ENCODE measurements around the gene FAM81A. TPM values are rescaled to one million over a fixed set of nuclear protein-coding genes. Genes with fewer than 3 reads are reported as not detected.
A peak's percentile ranks its signal among the peaks of the same experiment; 100 is the strongest.
"Not testable (repeated sequence)": the region's sequence is repeated elsewhere in the genome, so short reads cannot be mapped to it uniquely, and the experiment has no call there.

FAM81A gene
- total RNA-seq, 5 donors from 2014 or later (not counting 1 experiment from before 2014, with no cell fraction given) = 0.37 to 0.39 TPM; not detected in 3

GRCh38 chr15:59420108-59420507, 17.9 kb upstream of the FAM81A start:
- H3K4me3 ChIP-seq (ENCODE audit: control insufficient read depth in 1 of 2, extremely low read depth in 1 of 2, low read length in 1 of 2) = no peak overlapping the region
- ChIA-PET CTCF (no interaction called here), POLR2A (no interaction called here)
- ATAC-seq (replicated peaks in 1 of 4) = no peak
- DNase-seq = no peak
- H3K27ac Mint-ChIP-seq = no peak overlapping the region
- H3K4me1 ChIP-seq (ENCODE audit: control insufficient read depth in 1 of 2, extremely low read depth in 1 of 2, insufficient read depth in 2 of 2, low read length in 2 of 2) = peaks cover 0 to 5% of the 10 kb centered on the region in 2 experiments
- peaks cover 20 to 24% of the 10 kb centered on the region in 2 donors for H3K27me3 Mint-ChIP-seq
- H3K36me3 Mint-ChIP-seq = no peaks in the 10 kb centered on the region
- H3K9me3 ChIP-seq = no peaks in the 10 kb centered on the region
- no CpG with 5 or more reads among the region's 3 CpGs for WGBS (ENCODE audit: insufficient coverage)
- no peak overlapping the region for H3K4me3 Mint-ChIP-seq
- no peaks in the 10 kb centered on the region for H3K9me3 Mint-ChIP-seq
- H3K27me3 ChIP-seq (replicated peaks in 1 of 2; ENCODE audit: control insufficient read depth in 2 of 2, extremely low read depth in 1 of 2, insufficient read depth in 2 of 2, low read length in 1 of 2) = peaks cover 3 to 4% of the 10 kb centered on the region in 2 experiments
- no peak overlapping the region for H3K27ac ChIP-seq (ENCODE audit: low read length)
- peaks cover 0 to 10% (median 6%) of the 10 kb centered on the region in 3 donors for H3K4me1 Mint-ChIP-seq
- no peaks in the 10 kb centered on the region for H3K36me3 ChIP-seq (ENCODE audit: control insufficient read depth in 2 of 2, extremely low read depth in 1 of 2, insufficient read depth in 1 of 2, low read length in 1 of 2)

- no peak overlapping the region for H3K4me3 Mint-ChIP-seq
- H3K9me3 ChIP-seq = no peaks in the 10 kb centered on the region
- WGBS (ENCODE audit: insufficient coverage) = 64% methylated on average over 7 of the region's 16 CpGs
- H3K27ac Mint-ChIP-seq = no peak overlapping the region
- ChIA-PET POLR2A (no interaction called here), CTCF (no interaction called here)
- peaks cover 4 to 6% of the 10 kb centered on the region in 2 experiments for H3K27me3 ChIP-seq (replicated peaks in 1 of 2; ENCODE audit: control insufficient read depth in 2 of 2, extremely low read depth in 1 of 2, insufficient read depth in 2 of 2, low read length in 1 of 2)
- H3K9me3 Mint-ChIP-seq = no peaks in the 10 kb centered on the region
- H3K4me3 ChIP-seq (ENCODE audit: control insufficient read depth in 1 of 2, extremely low read depth in 1 of 2, low read length in 1 of 2) = no peak overlapping the region
- DNase-seq (no peak), ATAC-seq (replicated peaks in 1 of 4) (no peak)
- H3K27ac ChIP-seq (ENCODE audit: low read length) = no peak overlapping the region
- peaks cover 0 to 4% of the 10 kb centered on the region in 2 donors for H3K36me3 ChIP-seq (ENCODE audit: control insufficient read depth in 2 of 2, extremely low read depth in 1 of 2, insufficient read depth in 1 of 2, low read length in 1 of 2)
- peaks cover 0 to 5% of the 10 kb centered on the region in 2 experiments for H3K4me1 ChIP-seq (ENCODE audit: control insufficient read depth in 1 of 2, extremely low read depth in 1 of 2, insufficient read depth in 2 of 2, low read length in 2 of 2)
- H3K4me1 Mint-ChIP-seq = peaks cover 0 to 10% (median 6%) of the 10 kb centered on the region in 3 donors
- peaks cover 20 to 24% of the 10 kb centered on the region in 2 donors for H3K27me3 Mint-ChIP-seq
- no peaks in the 10 kb centered on the region for H3K36me3 Mint-ChIP-seq
Observed at GRCh38 chr15:59420986-59421618, 16.9 kb upstream of the FAM81A start.

- Mint-ChIP-seq H3K4me1 (peaks cover 0 to 10% (median 6%) of the 10 kb centered on the region in 3 donors), H3K27ac (no peak overlapping the region), H3K36me3 (no peaks in the 10 kb centered on the region), H3K4me3 (no peak overlapping the region), H3K27me3 (peaks cover 26 to 27% of the 10 kb centered on the region in 2 donors), H3K9me3 (peaks cover under 1 to 14% (median 8%) of the 10 kb centered on the region in 3 donors)
- Histone ChIP-seq H3K27me3 (replicated peaks in 1 of 2; ENCODE audit: control insufficient read depth in 2 of 2, extremely low read depth in 1 of 2, insufficient read depth in 2 of 2, low read length in 1 of 2) (peaks cover 4 to 12% of the 10 kb centered on the region in 2 experiments), H3K4me3 (ENCODE audit: control insufficient read depth in 1 of 2, extremely low read depth in 1 of 2, low read length in 1 of 2) (no peak overlapping the region), H3K27ac (ENCODE audit: low read length) (no peak overlapping the region), H3K36me3 (ENCODE audit: control insufficient read depth in 2 of 2, extremely low read depth in 1 of 2, insufficient read depth in 1 of 2, low read length in 1 of 2) (peaks cover 0 to 4% of the 10 kb centered on the region in 2 donors), H3K9me3 (peaks cover 2% of the 10 kb centered on the region), H3K4me1 (ENCODE audit: control insufficient read depth in 1 of 2, extremely low read depth in 1 of 2, insufficient read depth in 2 of 2, low read length in 2 of 2) (peaks cover 0 to 3% of the 10 kb centered on the region in 2 experiments)
- WGBS (ENCODE audit: insufficient coverage) = 80% methylated on average over 5 of the region's 5 CpGs
- ChIA-PET POLR2A (no interaction called here), CTCF (no interaction called here)
- no peak for ATAC-seq (replicated peaks in 1 of 4)
- DNase-seq = no peak
Observed at GRCh38 chr15:59424616-59425015, 13.4 kb upstream of the FAM81A start.

- H3K9me3 Mint-ChIP-seq = peaks cover 3 to 17% (median 8%) of the 10 kb centered on the region in 3 donors
- not testable (repeated sequence) for H3K4me3 Mint-ChIP-seq; H3K4me1 Mint-ChIP-seq; H3K27ac Mint-ChIP-seq; H3K4me1 ChIP-seq (ENCODE audit: control insufficient read depth in 1 of 2, extremely low read depth in 1 of 2, insufficient read depth in 2 of 2, low read length in 2 of 2); H3K36me3 ChIP-seq (ENCODE audit: control insufficient read depth in 2 of 2, extremely low read depth in 1 of 2, insufficient read depth in 1 of 2, low read length in 1 of 2); H3K9me3 ChIP-seq; ATAC-seq (replicated peaks in 1 of 4); H3K27ac ChIP-seq (ENCODE audit: low read length); DNase-seq; H3K36me3 Mint-ChIP-seq
- ChIA-PET CTCF (interaction anchor here in 1 of 2 donors (0.6 kb wide), 1 partner anchor 477 kb away, joined by 3 read pairs; no protein-coding TSS in a partner anchor), POLR2A (interaction anchor here in 1 of 2 donors (0.6 kb wide), 1 partner anchor 317 kb away, joined by 8 read pairs; no protein-coding TSS in a partner anchor)
- no CpG with 5 or more reads among the region's 3 CpGs for WGBS (ENCODE audit: insufficient coverage)
- H3K27me3 Mint-ChIP-seq = peaks cover 33 to 38% of the 10 kb centered on the region in 2 donors
- Histone ChIP-seq H3K27me3 (replicated peaks in 1 of 2; ENCODE audit: control insufficient read depth in 2 of 2, extremely low read depth in 1 of 2, insufficient read depth in 2 of 2, low read length in 1 of 2) (peaks cover 2 to 13% of the 10 kb centered on the region in 2 experiments), H3K4me3 (ENCODE audit: control insufficient read depth in 1 of 2, extremely low read depth in 1 of 2, low read length in 1 of 2) (peak overlapping the region in 1 of 2 donors; percentile 32)
Observed at GRCh38 chr15:59428898-59429297, 9.1 kb upstream of the FAM81A start.

- no peak overlapping the region for H3K27ac Mint-ChIP-seq
- H3K4me1 ChIP-seq (ENCODE audit: control insufficient read depth in 1 of 2, extremely low read depth in 1 of 2, insufficient read depth in 2 of 2, low read length in 2 of 2) = peaks cover 2 to 4% of the 10 kb centered on the region in 2 experiments
- DNase-seq = no peak
- WGBS (ENCODE audit: insufficient coverage) = no CpG with 5 or more reads among the region's 1 CpG
- H3K36me3 Mint-ChIP-seq = no peaks in the 10 kb centered on the region
- H3K4me3 Mint-ChIP-seq = no peak overlapping the region
- H3K9me3 Mint-ChIP-seq = peaks cover 3 to 16% (median 8%) of the 10 kb centered on the region in 3 donors
- peaks cover 9 to 11% (median 10%) of the 10 kb centered on the region in 3 donors for H3K4me1 Mint-ChIP-seq
- no peaks in the 10 kb centered on the region for H3K36me3 ChIP-seq (ENCODE audit: control insufficient read depth in 2 of 2, extremely low read depth in 1 of 2, insufficient read depth in 1 of 2, low read length in 1 of 2)
- peaks cover 2% of the 10 kb centered on the region for H3K9me3 ChIP-seq
- H3K27ac ChIP-seq (ENCODE audit: low read length) = no peak overlapping the region
- H3K27me3 Mint-ChIP-seq = peaks cover 54 to 62% of the 10 kb centered on the region in 2 donors
- POLR2A ChIA-PET = interaction anchor here in 1 of 2 donors (0.7 kb wide), 1 partner anchor 12 kb away, joined by 10 read pairs; no protein-coding TSS in a partner anchor
- CTCF ChIA-PET = interaction anchor here in 1 of 2 donors (0.5 kb wide), 1 partner anchor 541 kb away, joined by 3 read pairs; no protein-coding TSS in a partner anchor
- no peak overlapping the region for H3K4me3 ChIP-seq (ENCODE audit: control insufficient read depth in 1 of 2, extremely low read depth in 1 of 2, low read length in 1 of 2)
- ATAC-seq (replicated peaks in 1 of 4) = no peak
- peaks cover 12 to 23% of the 10 kb centered on the region in 2 experiments for H3K27me3 ChIP-seq (replicated peaks in 1 of 2; ENCODE audit: control insufficient read depth in 2 of 2, extremely low read depth in 1 of 2, insufficient read depth in 2 of 2, low read length in 1 of 2)
Observed at GRCh38 chr15:59432389-59432788, 5.6 kb upstream of the FAM81A start.

GRCh38 chr15:59434481-59434880, 3.5 kb upstream of the FAM81A start:
- WGBS (ENCODE audit: insufficient coverage) = 71% methylated on average over 3 of the region's 4 CpGs
- ChIA-PET CTCF (no interaction called here), POLR2A (no interaction called here)
- no peak overlapping the region for H3K27ac ChIP-seq (ENCODE audit: low read length)
- peaks cover under 1% of the 10 kb centered on the region for H3K9me3 ChIP-seq
- Mint-ChIP-seq H3K4me1 (peaks cover 13 to 23% (median 21%) of the 10 kb centered on the region in 3 donors), H3K36me3 (no peaks in the 10 kb centered on the region), H3K27me3 (peaks cover 53 to 54% of the 10 kb centered on the region in 2 donors), H3K4me3 (no peak overlapping the region), H3K27ac (no peak overlapping the region), H3K9me3 (peaks cover 0 to 4% (median 3%) of the 10 kb centered on the region in 3 donors)
- no peak overlapping the region for H3K4me3 ChIP-seq (ENCODE audit: control insufficient read depth in 1 of 2, extremely low read depth in 1 of 2, low read length in 1 of 2)
- DNase-seq = no peak
- H3K27me3 ChIP-seq (replicated peaks in 1 of 2; ENCODE audit: control insufficient read depth in 2 of 2, extremely low read depth in 1 of 2, insufficient read depth in 2 of 2, low read length in 1 of 2) = peaks cover 13 to 27% of the 10 kb centered on the region in 2 experiments
- H3K36me3 ChIP-seq (ENCODE audit: control insufficient read depth in 2 of 2, extremely low read depth in 1 of 2, insufficient read depth in 1 of 2, low read length in 1 of 2) = no peaks in the 10 kb centered on the region
- peaks cover 3 to 14% of the 10 kb centered on the region in 2 experiments for H3K4me1 ChIP-seq (ENCODE audit: control insufficient read depth in 1 of 2, extremely low read depth in 1 of 2, insufficient read depth in 2 of 2, low read length in 2 of 2)
- no peak for ATAC-seq (replicated peaks in 1 of 4)

Measured in T-cell (primary cell).